GM19397 (cell line): ENCODE data around the gene ELOVL6.
"Not testable (repeated sequence)": the region's sequence is repeated elsewhere in the genome, so short reads cannot be mapped to it uniquely, and the experiment has no call there.

ENCODE experiments used
- ATAC-seq: cut with Tn5 transposase; IDR thresholded peaks from one replicate; pipeline ENCODE4 v1.9.1; 2021; ENCODE audit warnings: mild to moderate bottlenecking, moderate library complexity; ENCODE audit not compliant: unreplicated experiment

ELOVL6 gene

DNA sequence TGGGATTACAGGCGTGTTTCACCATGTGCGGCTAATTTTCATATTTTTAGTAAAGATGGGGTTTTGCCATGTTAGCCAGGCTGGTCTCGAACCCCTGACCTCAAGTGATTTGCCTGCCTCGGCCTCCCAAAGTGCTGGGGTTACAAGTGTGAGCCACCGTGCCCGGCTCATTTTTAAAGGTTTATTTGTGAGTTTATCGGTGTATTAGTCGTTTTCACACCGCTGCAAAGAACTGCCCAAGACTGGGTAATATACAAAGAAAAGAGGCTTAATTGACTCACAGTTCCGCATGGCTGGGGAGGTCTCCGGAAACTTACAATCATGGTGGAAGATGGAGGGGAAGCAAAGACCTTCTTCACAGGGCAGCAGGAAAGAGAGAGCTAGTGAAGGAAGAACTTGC is 159.3 kb downstream of the ELOVL6 start:
- not testable (repeated sequence) for ATAC-seq

GRCh38 chr4:110034026-110034393 is 164.4 kb downstream of the ELOVL6 start:
- peak; percentile 93 for ATAC-seq

DNA sequence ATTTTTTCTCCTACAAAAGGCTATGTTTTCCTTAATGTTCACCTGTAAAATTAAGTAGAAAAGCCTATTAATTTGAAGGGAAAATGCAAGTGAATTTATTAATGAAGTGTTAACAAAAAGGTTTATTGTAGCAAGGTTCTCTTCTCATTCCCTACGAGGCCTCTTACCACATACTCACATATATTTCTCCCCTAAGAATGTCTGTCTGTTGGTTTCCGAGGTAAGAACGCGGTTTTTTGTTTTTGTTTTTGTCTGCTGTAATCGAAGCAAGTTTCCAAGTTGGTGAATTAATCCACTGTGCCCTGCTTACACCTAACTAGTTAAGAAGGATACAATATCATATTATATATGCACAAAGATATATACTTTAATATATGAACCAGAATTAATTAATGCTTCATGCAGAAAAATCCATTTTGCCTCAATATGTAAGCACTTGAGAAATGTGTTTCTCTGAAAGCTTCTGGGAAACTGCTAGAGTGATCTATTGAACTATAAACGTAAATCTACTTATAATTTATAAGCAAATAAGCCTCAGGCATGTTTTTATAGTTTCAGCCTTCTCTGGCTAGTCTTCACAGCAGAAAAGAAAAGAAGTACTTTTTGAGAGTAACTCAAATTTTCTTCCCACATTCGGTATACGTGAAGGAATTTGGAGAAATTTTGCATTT is 164.9 kb downstream of the ELOVL6 start:
- no peak for ATAC-seq

DNA sequence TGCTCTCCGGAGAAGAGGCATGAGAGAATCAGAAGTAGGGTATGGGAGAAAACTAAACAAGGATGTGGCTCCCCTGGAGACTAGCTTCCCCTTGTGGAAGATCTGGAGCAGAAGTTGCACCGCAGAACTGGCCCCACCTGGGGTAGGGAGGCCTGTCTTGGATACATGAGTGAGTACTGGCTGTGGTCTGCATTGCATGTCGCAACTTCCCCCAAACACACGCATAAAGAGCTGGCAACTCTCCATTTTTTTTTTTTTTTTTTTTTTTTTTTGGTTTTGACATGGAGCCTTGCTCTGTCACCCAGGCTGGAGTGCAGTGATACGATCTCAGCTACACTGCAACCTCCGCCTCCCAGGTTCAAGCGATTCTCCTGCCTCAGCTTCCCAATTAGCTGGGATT is 165.8 kb downstream of the ELOVL6 start:
- no peak for ATAC-seq

- no peak for ATAC-seq
Measured at GRCh38 chr4:110025718-110026117, 172.7 kb downstream of the ELOVL6 start.

- ATAC-seq, result no peak
Measured at GRCh38 chr4:110025056-110025455, 173.4 kb downstream of the ELOVL6 start.

DNA sequence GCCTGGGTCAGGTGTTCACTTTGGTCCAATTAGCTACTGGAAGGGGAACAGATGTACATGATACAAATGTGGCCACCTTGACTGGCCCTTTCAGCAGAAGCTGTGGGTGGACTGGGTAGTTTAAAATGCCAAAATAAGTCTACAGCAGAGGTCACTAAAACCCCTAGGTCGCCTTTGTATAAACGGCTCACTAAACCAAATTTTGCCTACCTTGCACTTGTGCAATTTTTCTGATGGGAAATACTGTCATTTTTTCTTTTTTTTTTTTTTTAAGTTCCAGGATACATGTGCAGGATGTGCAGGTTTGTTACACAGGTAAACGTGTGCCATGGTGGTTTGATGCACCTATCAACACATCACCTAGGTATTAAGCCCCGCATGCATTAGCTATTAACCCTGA is 176.0 kb downstream of the ELOVL6 start:
- ATAC-seq, result no peak

DNA sequence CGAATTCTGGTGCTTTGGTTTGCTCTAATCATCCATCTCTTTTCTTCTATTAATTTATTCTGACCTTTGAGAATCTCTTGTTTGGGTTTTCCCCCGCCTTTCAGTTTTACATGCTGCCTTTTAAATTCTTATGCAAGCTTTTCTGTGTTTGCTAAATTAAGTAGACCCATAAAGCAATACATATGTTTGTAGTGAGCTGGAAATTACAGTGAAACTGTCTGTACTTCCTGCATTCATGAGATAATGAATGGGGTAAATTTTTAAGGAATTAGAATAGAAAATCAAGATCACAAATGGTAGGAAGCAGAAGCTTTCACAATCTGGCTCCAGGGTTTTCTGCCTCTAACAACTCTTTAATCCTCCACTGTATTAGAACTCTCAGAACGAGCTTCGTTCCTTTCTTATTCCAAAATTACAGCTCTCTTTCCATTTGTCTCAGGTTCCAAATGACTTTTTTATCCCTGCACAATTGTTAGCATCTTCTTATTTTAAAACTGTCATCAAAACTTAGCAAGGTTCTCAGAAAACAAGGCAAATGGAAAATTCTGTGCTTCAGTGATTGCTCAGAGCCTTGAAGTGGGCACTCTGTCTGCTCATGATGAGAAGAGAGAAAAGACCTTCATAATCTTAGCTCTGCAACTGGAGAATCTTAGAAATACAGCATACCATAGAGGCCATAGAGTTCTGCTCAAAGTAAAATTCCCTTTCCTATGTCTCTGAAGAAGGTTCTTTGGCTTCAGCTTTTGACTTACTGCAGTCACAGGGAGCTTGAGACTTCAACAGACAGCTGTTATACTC is 177.6 kb downstream of the ELOVL6 start:
- ATAC-seq, result no peak

DNA sequence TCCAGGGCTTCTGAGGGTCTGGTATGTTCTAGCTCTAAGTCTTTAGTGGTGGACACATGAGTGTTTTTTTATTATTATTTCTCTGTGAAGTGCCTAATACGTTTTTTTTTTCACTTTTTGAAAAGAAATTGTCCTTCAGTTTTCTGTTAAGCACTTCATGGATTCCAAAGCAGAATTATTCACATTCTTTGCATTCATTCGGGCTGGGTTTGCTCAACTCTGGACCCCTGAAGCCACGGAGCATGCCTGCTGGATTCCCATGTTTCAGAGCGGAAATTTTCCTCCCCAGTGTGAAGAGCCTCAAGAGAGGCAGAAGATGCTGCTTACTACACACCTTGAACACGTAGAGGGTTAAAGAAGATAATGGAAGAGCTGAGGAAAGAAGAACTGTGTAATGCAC is 178.3 kb downstream of the ELOVL6 start:
- ATAC-seq, result no peak

DNA sequence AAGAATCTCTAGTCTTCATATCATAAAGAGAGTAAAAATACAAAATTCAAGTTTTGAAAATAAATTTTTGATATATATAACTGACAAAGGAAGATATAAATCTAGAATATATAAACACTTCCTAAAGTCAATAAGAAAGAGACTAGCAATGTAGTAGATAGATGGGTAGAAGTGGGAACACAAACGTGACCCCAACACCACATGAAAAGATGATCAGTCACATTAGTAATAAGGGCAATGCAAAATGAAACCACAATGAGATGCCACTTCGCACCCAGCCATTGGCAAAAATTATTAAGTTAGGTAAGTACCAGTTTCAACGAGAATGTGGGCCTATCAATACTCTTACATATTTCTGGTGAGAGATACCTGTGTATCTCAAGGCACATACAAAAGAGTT is 179.3 kb downstream of the ELOVL6 start:
- ATAC-seq, result no peak

GRCh38 chr4:110014233-110014632 is 184.2 kb downstream of the ELOVL6 start:
- no peak for ATAC-seq

GRCh38 chr4:110012917-110013316 is 185.5 kb downstream of the ELOVL6 start:
- ATAC-seq, result no peak

- ATAC-seq, result no peak
Measured at GRCh38 chr4:110010797-110011196, 187.6 kb downstream of the ELOVL6 start.

DNA sequence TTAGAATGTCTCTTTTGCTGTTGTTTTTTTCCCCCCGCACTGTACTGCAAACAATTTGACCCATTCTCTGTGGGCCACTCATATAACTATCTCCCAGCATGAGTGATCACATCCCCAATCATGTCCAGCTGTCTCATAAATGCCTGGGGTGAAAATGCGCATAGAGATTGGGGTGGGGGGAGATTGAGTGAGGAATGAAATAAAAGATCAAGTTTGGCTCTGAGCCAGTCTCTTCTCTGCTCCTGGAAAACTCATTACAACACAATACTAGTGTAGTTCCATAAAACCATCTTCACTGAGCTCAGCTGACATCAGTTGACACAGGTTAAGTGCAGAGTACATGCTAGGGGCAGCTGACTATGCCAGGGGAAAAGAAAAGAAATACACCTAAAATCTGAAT is 188.9 kb downstream of the ELOVL6 start:
- ATAC-seq, result no peak

DNA sequence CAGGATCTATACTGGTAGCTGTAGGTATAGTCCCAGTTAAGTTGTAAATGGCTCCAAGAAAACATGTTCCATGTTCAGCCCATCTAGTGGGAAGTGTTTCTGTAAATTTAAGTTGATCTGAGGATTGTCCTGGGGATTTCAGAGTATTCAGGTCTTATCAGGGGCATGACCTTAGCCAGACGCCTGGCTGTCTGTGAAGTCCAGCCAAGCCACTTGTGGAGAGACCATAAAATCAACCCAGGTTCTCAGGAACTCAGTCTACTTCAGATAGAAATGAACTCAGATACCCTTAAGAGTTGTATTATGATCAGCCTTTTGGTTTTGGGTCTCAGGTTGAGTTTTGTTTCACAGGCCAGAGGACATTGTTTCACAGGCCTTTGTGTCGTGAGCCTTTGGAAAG is 189.9 kb downstream of the ELOVL6 start:
- no peak for ATAC-seq

- no peak for ATAC-seq
Measured at GRCh38 chr4:110007217-110007616, 191.2 kb downstream of the ELOVL6 start.

- peak; percentile 58 for ATAC-seq
Measured at GRCh38 chr4:110005461-110006056, 192.9 kb downstream of the ELOVL6 start.

GRCh38 chr4:110004556-110004955 is 193.9 kb downstream of the ELOVL6 start:
- no peak for ATAC-seq

GRCh38 chr4:110003401-110004187 is 194.8 kb downstream of the ELOVL6 start:
- ATAC-seq, result no peak

- ATAC-seq, result no peak
Measured at GRCh38 chr4:110002326-110002725, 196.1 kb downstream of the ELOVL6 start.

GRCh38 chr4:109999585-109999912 is 198.9 kb downstream of the ELOVL6 start:
- no peak for ATAC-seq
